Ishikawa (cell line): ENCODE measurements around the gene RSPH4A.

Experiments used
- EP300 ChIP-seq: IDR thresholded peaks from 2 replicates; pipeline ENCODE4 v1.6.1; 2012; ENCODE audit warnings: borderline replicate concordance
- REST ChIP-seq: IDR thresholded peaks from 2 replicates; pipeline ENCODE4 v1.6.1; 2012; ENCODE audit warnings: low read depth, mild to moderate bottlenecking
- TEAD4 ChIP-seq: IDR thresholded peaks from 2 replicates; pipeline ENCODE4 v1.6.1; 2012

DNA sequence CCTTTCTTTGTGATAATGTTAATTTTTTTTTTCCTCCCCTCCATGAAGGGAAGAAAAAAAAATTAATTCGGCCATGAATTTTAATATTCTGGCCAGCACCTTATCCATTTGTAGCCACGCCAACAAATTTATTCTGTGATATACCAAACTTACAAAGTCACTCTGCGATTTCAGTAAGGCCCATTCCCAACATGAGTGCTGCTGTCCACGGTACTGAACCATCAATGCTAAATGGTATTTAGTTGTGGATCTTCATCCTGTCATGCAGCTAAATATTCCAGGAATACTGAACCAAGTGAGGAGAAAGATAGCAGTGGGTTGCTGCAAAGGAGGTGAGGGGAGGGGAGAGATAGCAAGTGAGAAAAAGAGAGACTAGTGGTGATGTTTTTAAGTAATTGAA is 19.5 kb upstream of the RSPH4A start:
- no peak for TF ChIP-seq TEAD4
- TF ChIP-seq EP300, result no peak
- TF ChIP-seq REST, result peak; percentile 91
